GM21447 (cell line): ENCODE results near the gene DYTN.

Experiments
- ATAC-seq: cut with Tn5 transposase; IDR thresholded peaks from one replicate; pipeline ENCODE4 v1.9.1; 2021; ENCODE audit not compliant: unreplicated experiment

DYTN gene

GRCh38 chr2:206701952-206702605 lies 16.1 kb downstream of the DYTN start:
- ATAC-seq, result no peak

- ATAC-seq, result no peak
These were observed 18.0 kb downstream of the DYTN start for GRCh38 chr2:206700156-206700555.

- no peak for ATAC-seq
These were observed 19.4 kb downstream of the DYTN start for GRCh38 chr2:206698811-206699210.

- ATAC-seq, result no peak
These were observed 21.3 kb downstream of the DYTN start for GRCh38 chr2:206696910-206697309.

GRCh38 chr2:206693399-206694137 lies 24.6 kb downstream of the DYTN start:
- no peak for ATAC-seq

GRCh38 chr2:206692971-206693370 lies 25.2 kb downstream of the DYTN start:
- no peak for ATAC-seq

GRCh38 chr2:206688990-206689389 lies 29.2 kb downstream of the DYTN start:
- ATAC-seq, result no peak

- no peak for ATAC-seq
These were observed 29.7 kb downstream of the DYTN start for GRCh38 chr2:206688453-206688852.

- ATAC-seq, result no peak
These were observed 34.6 kb downstream of the DYTN start for GRCh38 chr2:206683546-206683945.

GRCh38 chr2:206670531-206671319 lies 47.5 kb downstream of the DYTN start:
- ATAC-seq, result no peak

GRCh38 chr2:206665251-206665650 lies 52.9 kb downstream of the DYTN start:
- ATAC-seq, result no peak

GRCh38 chr2:206657087-206657486 lies 61.1 kb downstream of the DYTN start:
- ATAC-seq, result no peak

GRCh38 chr2:206647985-206648384 lies 70.2 kb downstream of the DYTN start:
- ATAC-seq, result no peak

- ATAC-seq, result no peak
These were observed 75.8 kb downstream of the DYTN start, which contains the start of gene FAM237A for GRCh38 chr2:206642075-206643025. Gene FAM237A (plus strand): TSS chr2:206642487. CDS start chr2:206644237, 1,750 bp downstream.

GRCh38 chr2:206641226-206641625 lies 77.0 kb downstream of the DYTN start:
- no peak for ATAC-seq

GRCh38 chr2:206639636-206640035 lies 78.6 kb downstream of the DYTN start:
- ATAC-seq, result no peak

- no peak for ATAC-seq
These were observed 83.2 kb downstream of the DYTN start for GRCh38 chr2:206635015-206635414.

- no peak for ATAC-seq
These were observed 86.9 kb downstream of the DYTN start for GRCh38 chr2:206631340-206631739.

- no peak for ATAC-seq
These were observed 90.6 kb downstream of the DYTN start for GRCh38 chr2:206627632-206628031.

- ATAC-seq, result no peak
These were observed 92.1 kb downstream of the DYTN start for GRCh38 chr2:206626108-206626507.

GRCh38 chr2:206619011-206619410 lies 99.2 kb downstream of the DYTN start:
- ATAC-seq, result no peak
